ENCODE results near the gene SMOC1. TPM values are rescaled to one million over a fixed set of nuclear protein-coding genes. Genes with fewer than 3 reads are reported as not detected.

Gene SMOC1
- total RNA-seq, 1 donor from 2014 or later, result 2.0 TPM

DNA sequence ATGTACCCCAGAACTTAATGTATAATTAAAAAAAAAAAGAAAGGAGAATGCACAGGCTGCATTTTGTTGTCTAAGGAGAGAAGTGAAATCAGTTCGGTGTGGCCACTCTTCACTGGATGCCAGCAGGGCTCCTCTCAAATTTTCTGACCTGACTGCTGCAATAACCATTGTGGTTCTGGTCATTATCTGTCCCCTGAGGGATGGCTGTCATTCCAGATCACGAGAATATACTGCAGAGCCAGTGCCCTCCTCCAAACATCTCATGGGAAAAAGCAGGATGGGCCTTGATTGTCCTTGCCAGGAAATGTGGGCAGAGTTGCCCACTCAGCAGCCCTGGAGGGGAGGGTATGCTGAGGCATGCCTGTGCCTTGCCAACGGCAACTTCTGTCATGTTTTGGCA, 170.4 kb downstream of the SMOC1 start:
- Mint-ChIP-seq H3K27me3 (ENCODE audit: unreplicated experiment) (peaks cover 3% of the 10 kb centered on the region), H3K4me3 (ENCODE audit: unreplicated experiment) (no peak overlapping the region), H3K36me3 (ENCODE audit: unreplicated experiment) (no peaks in the 10 kb centered on the region), H3K27ac (ENCODE audit: unreplicated experiment) (no peak overlapping the region), H3K9me3 (ENCODE audit: unreplicated experiment) (no peaks in the 10 kb centered on the region), H3K4me1 (ENCODE audit: unreplicated experiment) (no peaks in the 10 kb centered on the region)
- DNase-seq (ENCODE audit: extremely low spot score, unreplicated experiment), result no peak
- TF ChIP-seq, protein P1, sequence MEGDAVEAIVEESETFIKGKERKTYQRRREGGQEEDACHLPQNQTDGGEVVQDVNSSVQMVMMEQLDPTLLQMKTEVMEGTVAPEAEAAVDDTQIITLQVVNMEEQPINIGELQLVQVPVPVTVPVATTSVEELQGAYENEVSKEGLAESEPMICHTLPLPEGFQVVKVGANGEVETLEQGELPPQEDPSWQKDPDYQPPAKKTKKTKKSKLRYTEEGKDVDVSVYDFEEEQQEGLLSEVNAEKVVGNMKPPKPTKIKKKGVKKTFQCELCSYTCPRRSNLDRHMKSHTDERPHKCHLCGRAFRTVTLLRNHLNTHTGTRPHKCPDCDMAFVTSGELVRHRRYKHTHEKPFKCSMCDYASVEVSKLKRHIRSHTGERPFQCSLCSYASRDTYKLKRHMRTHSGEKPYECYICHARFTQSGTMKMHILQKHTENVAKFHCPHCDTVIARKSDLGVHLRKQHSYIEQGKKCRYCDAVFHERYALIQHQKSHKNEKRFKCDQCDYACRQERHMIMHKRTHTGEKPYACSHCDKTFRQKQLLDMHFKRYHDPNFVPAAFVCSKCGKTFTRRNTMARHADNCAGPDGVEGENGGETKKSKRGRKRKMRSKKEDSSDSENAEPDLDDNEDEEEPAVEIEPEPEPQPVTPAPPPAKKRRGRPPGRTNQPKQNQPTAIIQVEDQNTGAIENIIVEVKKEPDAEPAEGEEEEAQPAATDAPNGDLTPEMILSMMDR (IDR thresholded peaks at IDR 0.05), result no peak

DNA sequence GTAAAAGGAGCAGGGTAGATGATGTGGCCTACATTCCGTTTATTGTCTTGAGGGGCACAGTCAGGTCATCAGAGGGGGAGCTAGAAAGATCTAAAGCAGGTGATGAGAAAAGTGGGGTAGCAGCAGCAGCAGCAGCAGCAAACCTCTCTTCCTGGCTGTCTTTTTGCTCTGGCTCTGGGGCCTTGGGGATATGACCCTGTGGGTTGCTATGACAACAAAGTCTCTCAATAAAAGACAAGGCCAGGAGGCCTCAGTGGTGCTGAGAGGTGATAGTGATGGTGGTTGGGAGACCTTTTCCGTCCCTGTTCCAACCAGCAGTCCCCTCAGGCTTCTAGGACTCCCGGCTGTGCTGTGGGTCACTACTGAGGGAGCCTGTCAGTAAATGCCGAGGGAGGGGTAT, 170.9 kb downstream of the SMOC1 start:
- H3K27ac Mint-ChIP-seq (ENCODE audit: unreplicated experiment), result no peak overlapping the region
- TF ChIP-seq, protein P1 (IDR thresholded peaks at IDR 0.05), result no peak
- no peak for DNase-seq (ENCODE audit: extremely low spot score, unreplicated experiment)
- no peaks in the 10 kb centered on the region for H3K9me3 Mint-ChIP-seq (ENCODE audit: unreplicated experiment)
- no peaks in the 10 kb centered on the region for H3K4me1 Mint-ChIP-seq (ENCODE audit: unreplicated experiment)
- no peaks in the 10 kb centered on the region for H3K36me3 Mint-ChIP-seq (ENCODE audit: unreplicated experiment)
- peaks cover 3% of the 10 kb centered on the region for H3K27me3 Mint-ChIP-seq (ENCODE audit: unreplicated experiment)
- no peak overlapping the region for H3K4me3 Mint-ChIP-seq (ENCODE audit: unreplicated experiment)

DNA sequence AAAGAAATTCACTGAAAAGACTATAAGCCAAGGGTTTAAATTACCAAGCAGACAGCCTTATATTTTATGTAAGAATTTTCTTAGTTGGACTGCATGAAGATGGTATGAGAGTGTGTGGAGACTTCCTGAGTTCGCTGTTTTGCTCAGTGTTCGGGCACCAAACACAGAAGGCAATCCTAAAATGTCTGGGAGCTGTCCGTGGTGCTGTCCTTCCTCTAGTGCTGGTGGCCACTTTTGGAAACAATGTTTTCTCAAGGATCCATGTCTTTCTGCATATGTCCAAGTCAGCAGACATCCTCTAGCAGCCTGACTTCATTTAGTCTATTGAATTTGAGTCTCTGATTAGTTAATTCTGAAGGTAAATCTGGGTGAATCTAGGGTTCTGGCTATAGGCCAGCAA, 173.8 kb downstream of the SMOC1 start:
- no peak overlapping the region for H3K4me3 Mint-ChIP-seq (ENCODE audit: unreplicated experiment)
- no peaks in the 10 kb centered on the region for H3K27me3 Mint-ChIP-seq (ENCODE audit: unreplicated experiment)
- H3K9me3 Mint-ChIP-seq (ENCODE audit: unreplicated experiment), result no peaks in the 10 kb centered on the region
- TF ChIP-seq, protein P1 (IDR thresholded peaks at IDR 0.05), result no peak
- H3K27ac Mint-ChIP-seq (ENCODE audit: unreplicated experiment), result no peak overlapping the region
- no peaks in the 10 kb centered on the region for H3K4me1 Mint-ChIP-seq (ENCODE audit: unreplicated experiment)
- no peaks in the 10 kb centered on the region for H3K36me3 Mint-ChIP-seq (ENCODE audit: unreplicated experiment)
- DNase-seq (ENCODE audit: extremely low spot score, unreplicated experiment), result no peak

DNA sequence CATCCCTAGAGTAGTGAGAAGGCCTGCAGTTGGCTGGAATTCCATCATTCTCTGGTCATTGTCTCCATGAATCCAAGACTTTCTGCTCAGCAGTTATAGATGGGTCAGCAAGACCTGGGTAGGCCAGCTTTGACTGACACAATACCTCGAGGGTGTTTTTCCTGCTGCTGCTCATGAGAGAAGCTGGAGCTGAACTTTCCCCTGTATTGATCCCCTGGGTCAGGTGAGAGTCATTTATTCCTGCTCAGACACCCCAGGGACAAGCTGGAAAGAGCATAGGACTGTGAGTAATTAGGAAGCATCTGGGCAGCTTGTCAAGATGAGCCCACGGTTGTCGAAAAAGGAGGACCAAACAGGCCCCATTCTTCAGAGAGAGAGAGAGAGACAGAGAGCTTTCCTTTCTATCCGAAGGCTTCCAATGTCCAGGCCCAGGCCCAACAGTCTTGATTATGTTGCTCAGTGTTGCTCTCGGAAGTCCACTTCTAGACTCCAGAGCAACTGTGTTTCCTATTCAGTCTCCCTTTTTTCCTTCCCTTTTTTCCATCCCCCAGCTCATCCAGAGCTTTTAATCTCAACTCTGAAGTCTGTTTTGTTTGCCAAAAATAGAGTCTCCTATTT, 178.4 kb downstream of the SMOC1 start:
- Mint-ChIP-seq H3K27me3 (ENCODE audit: unreplicated experiment) (no peaks in the 10 kb centered on the region), H3K4me3 (ENCODE audit: unreplicated experiment) (no peak overlapping the region), H3K36me3 (ENCODE audit: unreplicated experiment) (no peaks in the 10 kb centered on the region), H3K27ac (ENCODE audit: unreplicated experiment) (no peak overlapping the region), H3K4me1 (ENCODE audit: unreplicated experiment) (no peaks in the 10 kb centered on the region), H3K9me3 (ENCODE audit: unreplicated experiment) (no peaks in the 10 kb centered on the region)
- TF ChIP-seq, protein P1 (IDR thresholded peaks at IDR 0.05), result no peak
- DNase-seq (ENCODE audit: extremely low spot score, unreplicated experiment), result no peak

DNA sequence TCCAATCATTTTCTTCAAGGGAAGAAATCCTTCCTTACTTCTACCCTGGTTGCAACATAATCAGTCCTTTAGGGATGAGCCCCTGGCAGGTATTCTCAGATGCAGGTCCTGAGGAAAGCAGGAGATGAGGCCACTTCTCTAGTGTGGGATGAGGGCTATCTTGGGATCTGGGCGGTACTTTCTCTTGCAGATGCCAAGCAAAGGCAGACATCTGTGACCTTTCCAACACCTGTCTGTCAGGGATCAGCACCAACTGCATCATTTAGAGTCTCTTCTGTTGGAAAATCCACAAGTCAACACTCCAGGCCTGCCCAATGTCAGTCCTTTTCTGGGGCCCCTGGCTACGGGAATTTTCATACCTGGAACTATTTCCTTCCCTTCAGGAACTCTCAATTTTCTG, 180.3 kb downstream of the SMOC1 start:
- no peaks in the 10 kb centered on the region for H3K9me3 Mint-ChIP-seq (ENCODE audit: unreplicated experiment)

More for the DNA sequence above, 180.3 kb downstream of the SMOC1 start:
- no peak overlapping the region for H3K4me3 Mint-ChIP-seq (ENCODE audit: unreplicated experiment)
- no peaks in the 10 kb centered on the region for H3K36me3 Mint-ChIP-seq (ENCODE audit: unreplicated experiment)
- no peak for DNase-seq (ENCODE audit: extremely low spot score, unreplicated experiment)
- no peaks in the 10 kb centered on the region for H3K27me3 Mint-ChIP-seq (ENCODE audit: unreplicated experiment)
- H3K27ac Mint-ChIP-seq (ENCODE audit: unreplicated experiment), result no peak overlapping the region
- TF ChIP-seq, protein P1 (IDR thresholded peaks at IDR 0.05), result no peak
- H3K4me1 Mint-ChIP-seq (ENCODE audit: unreplicated experiment), result no peaks in the 10 kb centered on the region
